Nephron (organoid): ENCODE data around the gene TRPC6.

ENCODE experiments used
- H3K27ac Mint-ChIP-seq, 3 experiments: 2 replicates each; pipeline ENCODE4 v1.8.0; 2020; ENCODE audit warnings: mixed read lengths in 3 of 3, mild to moderate bottlenecking in 2 of 3, moderate library complexity in 1 of 3
- H3K27me3 Mint-ChIP-seq: 2 replicates; pipeline ENCODE4 v1.8.0; 2021; ENCODE audit warnings: low read depth, mild to moderate bottlenecking, moderate library complexity, mixed read lengths
- H3K36me3 Mint-ChIP-seq: 2 replicates; pipeline ENCODE4 v1.8.0; 2020; ENCODE audit warnings: low read depth, mixed read lengths
- H3K4me1 Mint-ChIP-seq: 2 replicates; pipeline ENCODE4 v1.8.0; 2020; ENCODE audit warnings: mixed read lengths
- H3K4me3 Mint-ChIP-seq, 3 experiments: 2 replicates each; pipeline ENCODE4 v1.8.0; 2020; ENCODE audit warnings: mild to moderate bottlenecking in 3 of 3, mixed read lengths in 3 of 3, moderate library complexity in 2 of 3
- H3K9me3 Mint-ChIP-seq: 2 replicates; pipeline ENCODE4 v1.8.0; 2020; ENCODE audit warnings: mixed read lengths
- CTCF ChIP-seq, 3 experiments: fragments of 200-600 bp; sonication (generic); IDR thresholded peaks; one replicate each; pipeline ENCODE4 v1.5.0; 2021; ENCODE audit warnings: antibody characterized with exemption in 3 of 3; ENCODE audit not compliant: unreplicated experiment in 3 of 3

The TRPC6 gene

DNA sequence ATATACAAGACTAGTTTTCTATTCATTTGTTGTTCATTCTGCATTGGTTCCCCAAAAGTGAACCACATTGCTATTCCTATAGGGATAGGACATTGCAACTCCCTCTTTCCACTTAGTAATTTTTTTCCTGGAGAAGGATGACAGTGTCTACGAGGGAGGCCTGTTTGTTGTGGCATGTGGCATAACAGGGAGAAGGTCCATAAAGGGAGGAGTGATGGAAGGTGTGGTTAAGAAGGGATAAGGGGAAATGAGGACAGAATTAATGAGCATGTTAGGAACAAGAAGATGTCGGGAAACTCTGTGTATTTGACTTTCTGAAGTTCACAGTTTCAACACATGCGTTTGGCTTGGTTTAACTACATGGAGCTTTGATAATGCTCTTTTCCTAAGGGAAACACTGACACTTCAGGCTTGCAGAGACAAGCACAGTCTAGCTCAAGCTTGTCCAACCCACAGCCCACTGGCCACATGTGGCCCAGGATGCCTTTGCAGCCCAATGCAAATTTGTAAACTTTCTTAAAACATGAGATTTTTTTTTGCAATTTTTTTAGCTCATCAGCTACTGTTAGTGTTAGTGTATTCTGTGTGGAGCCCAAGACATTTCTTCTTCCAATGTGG, 149.7 kb downstream of the TRPC6 start:
- Mint-ChIP-seq H3K4me3 (no peak overlapping the region), H3K27ac (no peak overlapping the region), H3K36me3 (no peaks in the 10 kb centered on the region), H3K4me1 (peaks cover 22% of the 10 kb centered on the region), H3K27me3 (no peaks in the 10 kb centered on the region), H3K9me3 (peaks cover 7% of the 10 kb centered on the region)
- no peak for TF ChIP-seq CTCF (IDR thresholded peaks at IDR 0.05; ENCODE audit: unreplicated experiment in 3 of 3)

DNA sequence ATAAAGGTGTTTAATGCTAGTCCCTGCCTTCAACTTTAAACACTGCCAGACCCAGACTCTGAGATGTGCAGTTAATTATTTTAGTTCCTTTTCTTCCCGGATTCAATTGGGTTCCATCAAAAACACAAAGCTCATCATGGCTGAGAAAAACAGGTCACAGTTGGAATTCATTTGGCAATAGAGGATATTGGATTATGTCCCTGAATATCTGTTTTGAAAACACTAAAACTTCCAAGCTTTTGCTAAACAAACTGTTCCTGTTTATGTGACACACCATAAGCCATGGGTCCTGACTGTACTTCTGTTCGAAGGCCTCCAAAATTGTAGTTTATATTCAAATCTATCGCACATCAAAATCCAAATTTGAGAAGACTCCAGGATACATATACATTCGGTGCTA, 150.7 kb downstream of the TRPC6 start:
- peaks cover 15% of the 10 kb centered on the region for H3K9me3 Mint-ChIP-seq
- no peak for TF ChIP-seq CTCF (IDR thresholded peaks at IDR 0.05; ENCODE audit: unreplicated experiment in 3 of 3)
- H3K36me3 Mint-ChIP-seq, result no peaks in the 10 kb centered on the region
- H3K4me1 Mint-ChIP-seq, result peaks cover 22% of the 10 kb centered on the region
- H3K27ac Mint-ChIP-seq, result no peak overlapping the region
- H3K4me3 Mint-ChIP-seq, result no peak overlapping the region
- H3K27me3 Mint-ChIP-seq, result no peaks in the 10 kb centered on the region

GRCh38 chr11:101429703-101430540, 153.9 kb downstream of the TRPC6 start:
- Mint-ChIP-seq H3K4me1 (peaks cover 15% of the 10 kb centered on the region), H3K27ac (peak overlapping the region in 2 of 3 experiments; percentile 9 to 53), H3K9me3 (peaks cover 26% of the 10 kb centered on the region), H3K4me3 (no peak overlapping the region), H3K27me3 (no peaks in the 10 kb centered on the region), H3K36me3 (no peaks in the 10 kb centered on the region)
- TF ChIP-seq CTCF (IDR thresholded peaks at IDR 0.05; ENCODE audit: unreplicated experiment in 3 of 3), result no peak

DNA sequence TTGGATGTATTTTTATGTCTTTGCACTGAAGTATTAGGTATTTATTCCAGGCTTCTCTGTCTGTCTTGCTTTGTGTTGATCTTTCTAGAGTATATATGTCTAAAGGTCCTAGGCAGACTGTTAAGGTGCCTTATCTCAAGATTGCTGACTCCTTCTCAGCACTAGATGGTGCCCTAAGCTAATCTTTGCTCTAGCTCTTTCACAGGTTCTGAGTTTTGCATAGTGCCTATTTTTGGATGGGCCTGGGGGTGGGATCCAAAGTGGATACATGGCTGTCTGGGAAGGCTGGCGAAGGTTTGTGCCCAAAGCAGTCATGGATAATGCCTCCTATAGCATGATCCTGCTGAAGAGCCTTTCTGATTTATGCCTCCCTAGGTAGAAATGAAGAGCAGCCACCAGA, 154.9 kb downstream of the TRPC6 start:
- Mint-ChIP-seq H3K4me3 (no peak overlapping the region), H3K36me3 (no peaks in the 10 kb centered on the region), H3K27me3 (no peaks in the 10 kb centered on the region), H3K4me1 (peaks cover 15% of the 10 kb centered on the region), H3K9me3 (peaks cover 27% of the 10 kb centered on the region), H3K27ac (peak overlapping the region in 1 of 3 experiments; percentile 53)
- peak in 2 of 3 experiments; percentile 12 to 18 for TF ChIP-seq CTCF (IDR thresholded peaks at IDR 0.05; ENCODE audit: unreplicated experiment in 3 of 3)

DNA sequence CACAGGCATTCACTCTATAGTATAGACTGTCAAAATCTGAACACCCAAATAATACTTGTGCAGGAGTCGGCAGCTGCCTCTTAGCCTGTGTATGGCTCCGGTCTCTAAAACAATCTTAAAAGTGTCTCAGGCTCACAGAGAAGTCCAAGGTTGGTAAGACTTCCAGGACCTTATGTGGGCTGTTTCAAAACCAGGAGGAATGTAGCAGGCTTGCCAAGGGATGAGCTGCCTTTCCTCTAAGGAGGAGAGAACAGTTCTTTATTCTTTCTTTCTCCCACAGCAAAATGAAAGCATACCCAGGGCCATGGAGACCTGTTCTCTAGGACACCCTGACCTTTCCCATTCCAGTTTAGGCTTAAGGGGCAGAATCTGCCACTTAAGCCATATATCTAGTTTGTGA, 176.5 kb downstream of the TRPC6 start:
- Mint-ChIP-seq H3K27me3 (no peaks in the 10 kb centered on the region), H3K27ac (no peak overlapping the region), H3K36me3 (no peaks in the 10 kb centered on the region), H3K9me3 (peaks cover 1% of the 10 kb centered on the region), H3K4me3 (no peak overlapping the region), H3K4me1 (no peaks in the 10 kb centered on the region)
- TF ChIP-seq CTCF (IDR thresholded peaks at IDR 0.05; ENCODE audit: unreplicated experiment in 3 of 3), result no peak
